Aorta (tissue), 5 donors: ENCODE data around the gene CGB7. TPM values are rescaled to one million over a fixed set of nuclear protein-coding genes. Genes with fewer than 3 reads are reported as not detected.

Experiments used
- ATAC-seq: fragments of 200-7000 bp; cut with Tn5 transposase; one replicate; pipeline ENCODE4 v1.9.1; 2022; ENCODE audit warnings: moderate library complexity; ENCODE audit not compliant: low FRiP score
- DNase-seq, 2 donors: peaks; one replicate each; pipeline ENCODE4 v3.0.0-alpha.2; 2020
- H3K27ac ChIP-seq, 2 donors: one replicate each; pipeline ENCODE4 v1.5.1; 2013; ENCODE audit warnings: low read length in 2 of 2, mild to moderate bottlenecking in 2 of 2, moderate library complexity in 2 of 2, control low read depth in 1 of 2, inconsistent platforms in 1 of 2, low read depth in 1 of 2
- H3K27me3 ChIP-seq, 2 donors: one replicate each; pipeline ENCODE4 v1.6.1; 2013; ENCODE audit warnings: control low read depth in 1 of 2, low read length in 1 of 2, mild to moderate bottlenecking in 1 of 2, moderate library complexity in 1 of 2; ENCODE audit not compliant: insufficient read depth in 2 of 2, control insufficient read depth in 1 of 2
- H3K36me3 ChIP-seq, 2 donors: one replicate each; pipeline ENCODE4 v1.6.1; 2013; ENCODE audit warnings: control low read depth in 1 of 2, low read length in 1 of 2, mild to moderate bottlenecking in 1 of 2; ENCODE audit not compliant: insufficient read depth in 2 of 2, control insufficient read depth in 1 of 2
- H3K4me1 ChIP-seq, 2 donors: one replicate each; pipeline ENCODE4 v1.6.1; 2013; ENCODE audit warnings: low read length in 2 of 2, control low read depth in 1 of 2, mild to moderate bottlenecking in 1 of 2, moderate library complexity in 1 of 2; ENCODE audit not compliant: insufficient read depth in 2 of 2, control insufficient read depth in 1 of 2
- H3K4me3 ChIP-seq, 2 donors: one replicate each; pipeline ENCODE4 v1.5.1; 2013; ENCODE audit warnings: low read length in 2 of 2, control low read depth in 1 of 2, mild to moderate bottlenecking in 1 of 2
- H3K9me3 ChIP-seq: one replicate; pipeline ENCODE4 v1.6.1; 2013; ENCODE audit warnings: mild to moderate bottlenecking, low read length; ENCODE audit not compliant: control insufficient read depth
- WGBS, 2 donors: extraction: QIAGEN DNeasy Blood & Tissue Kit; methylation state at CpG; one replicate each; pipeline ENCODE4 v1.1.7; 2013; 5-methylcytosine and 5-hydroxymethylcytosine counted together
- intact Hi-C, 2 donors: fragments of 100-400 bp; cut with DNase I; formaldehyde crosslinking; loops; one replicate each; pipeline versions ENCODE4 v1.14.2 to v1.15.0; 2022
- microRNA-seq, 2 donors: library from miRNA; unstranded; fragments of <30 nt; microRNA quantifications; one replicate each; pipeline ENCODE4 v1.2.0, GENCODE V29; 2020
- polyA plus RNA-seq, 2 donors: library from polyadenylated mRNA; stranded (reverse); fragments of 200-250 nt; gene quantifications; one replicate each; pipeline ENCODE4 v1.2.3, GENCODE V29; 2013
- total RNA-seq, 2 donors: library from RNA; stranded (reverse); fragmentation: NEBNext Ultra II Directional; extraction: Animal tissue kit (Norgen Biotek cat#: 25700); gene quantifications; one replicate each; pipeline ENCODE4 v1.2.1, GENCODE V29; 2021
- donor health status: healthy with polysubstance abuse.
- donor health status: Bipolar disorder and iron deficiency.
- donor health status: DM: no; HTN: no; CAD: no.
- donor health status: DM: no; HTN: no; CAD: no.
- donor health status: DM: yes; HTN: yes; CAD: no.

Gene CGB7
- total and polyA plus RNA-seq, 4 donors, result not detected

- intact Hi-C loops, result no loop called here
These were observed 52.5 kb downstream of the CGB7 start for GRCh38 chr19:49004964-49005614.

More at GRCh38 chr19:49004964-49005614, 52.5 kb downstream of the CGB7 start:
- Histone ChIP-seq H3K4me1 (no peaks in the 10 kb centered on the region), H3K27me3 (no peaks in the 10 kb centered on the region), H3K36me3 (peaks cover 4 to 9% of the 10 kb centered on the region in 2 donors), H3K9me3 (no peaks in the 10 kb centered on the region), H3K27ac (no peak overlapping the region), H3K4me3 (no peak overlapping the region)
- ATAC-seq (no peak), DNase-seq (no peak)
- WGBS, 2 donors, result 93 to 94% methylated on average over 7 of the region's 7 CpGs

Small RNAs within 50 kb of the gene (microRNA-seq; reads per million reads assigned to microRNA genes)
- 0 reads per million in 2 donors for gene MIR6798

Other genes starting within 250 kb of the CGB7 start
- 10 to 100 TPM; 22.4 to 29.5 TPM for gene BCAT2, start 246.7 kb downstream of the CGB7 start, total RNA-seq
- 10 to 100 TPM; 22.5 to 61.6 TPM for gene BCAT2, start 246.7 kb downstream of the CGB7 start, polyA plus RNA-seq
- gene HSD17B14, start 221.3 kb downstream of the CGB7 start, total RNA-seq, result 10 to 100 TPM; 13.7 to 16.1 TPM
- 10 to 100 TPM; 14.3 to 18.9 TPM for gene HSD17B14, start 221.3 kb downstream of the CGB7 start, polyA plus RNA-seq
- gene PLEKHA4, start 189.1 kb downstream of the CGB7 start, total RNA-seq, result 10 to 100 TPM; 94.9 to 97.2 TPM
- 100 to 1,000 TPM; 193 to 223 TPM for gene PLEKHA4, start 189.1 kb downstream of the CGB7 start, polyA plus RNA-seq
- 100 to 1,000 TPM in 1 of 2 donors, 10 to 100 TPM in 1; 57.2 to 182 TPM for gene PPP1R15A, start 185.3 kb downstream of the CGB7 start, total RNA-seq
- gene PPP1R15A, start 185.3 kb downstream of the CGB7 start, polyA plus RNA-seq, result 10 to 100 TPM; 64.9 to 95.4 TPM
- 1 to 10 TPM in 1 of 2 donors, under 1 TPM in 1; 0.84 to 1.3 TPM for gene TULP2, start 159.0 kb downstream of the CGB7 start, total RNA-seq
- gene TULP2, start 159.0 kb downstream of the CGB7 start, polyA plus RNA-seq, result not detected
- 100 to 1,000 TPM; 276 to 380 TPM for gene NUCB1, start 157.4 kb downstream of the CGB7 start, total RNA-seq
- gene NUCB1, start 157.4 kb downstream of the CGB7 start, polyA plus RNA-seq, result 100 to 1,000 TPM in 1 of 2 donors, 10 to 100 TPM in 1; 82.9 to 375 TPM
- gene DHDH, start 124.0 kb downstream of the CGB7 start, total RNA-seq, result under 1 TPM in 1 of 2 donors, not detected in 1; 0.84 TPM
- 1 to 10 TPM in 1 of 2 donors, not detected in 1; 1.3 TPM for gene DHDH, start 124.0 kb downstream of the CGB7 start, polyA plus RNA-seq
- 10 to 100 TPM; 69.6 to 79.9 TPM for gene BAX, start 102.9 kb downstream of the CGB7 start, total RNA-seq
- gene BAX, start 102.9 kb downstream of the CGB7 start, polyA plus RNA-seq, result 10 to 100 TPM; 81.4 to 83.9 TPM
- gene FTL, start 92.4 kb downstream of the CGB7 start, total RNA-seq, result 1,000 to 10,000 TPM; 3,184 to 3,823 TPM
- over 10,000 TPM in 1 of 2 donors, 1,000 to 10,000 TPM in 1; 6,798 to 17,889 TPM for gene FTL, start 92.4 kb downstream of the CGB7 start, polyA plus RNA-seq
- gene GYS1, start 64.4 kb downstream of the CGB7 start, total RNA-seq, result 10 to 100 TPM; 47.5 to 61.9 TPM
- 10 to 100 TPM; 21.5 to 31.7 TPM for gene GYS1, start 64.4 kb downstream of the CGB7 start, polyA plus RNA-seq
- 10 to 100 TPM; 28.9 to 42.1 TPM for gene RUVBL2, start 63.9 kb downstream of the CGB7 start, total RNA-seq
- gene RUVBL2, start 63.9 kb downstream of the CGB7 start, polyA plus RNA-seq, result 10 to 100 TPM; 34.6 to 62.2 TPM
- under 1 TPM in 1 of 2 donors, not detected in 1; 0.84 TPM for gene LHB, start 40.7 kb downstream of the CGB7 start, total RNA-seq
- 1 to 10 TPM; 1.8 to 2.2 TPM for gene LHB, start 40.7 kb downstream of the CGB7 start, polyA plus RNA-seq
- gene CGB3, start 33.4 kb downstream of the CGB7 start, total RNA-seq, result not detected
- not detected for gene CGB3, start 33.4 kb downstream of the CGB7 start, polyA plus RNA-seq
- not detected for gene CGB2, start 25.9 kb downstream of the CGB7 start, total RNA-seq
- gene CGB2, start 25.9 kb downstream of the CGB7 start, polyA plus RNA-seq, result 1 to 10 TPM in 1 of 2 donors, not detected in 1; 1.1 TPM
- gene CGB1, start 20.9 kb downstream of the CGB7 start, total RNA-seq, result not detected
- gene CGB1, start 20.9 kb downstream of the CGB7 start, polyA plus RNA-seq, result not detected
- gene CGB5, start 13.9 kb downstream of the CGB7 start, total RNA-seq, result not detected
- gene CGB5, start 13.9 kb downstream of the CGB7 start, polyA plus RNA-seq, result not detected
- not detected for gene CGB8, start 8.6 kb downstream of the CGB7 start, total RNA-seq
- gene CGB8, start 8.6 kb downstream of the CGB7 start, polyA plus RNA-seq, result not detected
- gene NTF4, start 7.1 kb upstream of the CGB7 start, total RNA-seq, result not detected
- gene NTF4, start 7.1 kb upstream of the CGB7 start, polyA plus RNA-seq, result not detected
- not detected for gene KCNA7, start 14.9 kb upstream of the CGB7 start, total RNA-seq
- gene KCNA7, start 14.9 kb upstream of the CGB7 start, polyA plus RNA-seq, result not detected
- 100 to 1,000 TPM; 170 to 249 TPM for gene SNRNP70, start 27.7 kb upstream of the CGB7 start, total RNA-seq
- 100 to 1,000 TPM in 1 of 2 donors, 10 to 100 TPM in 1; 54.5 to 694 TPM for gene SNRNP70, start 27.7 kb upstream of the CGB7 start, polyA plus RNA-seq
- gene LIN7B, start 56.6 kb upstream of the CGB7 start, total RNA-seq, result 1 to 10 TPM; 8.4 to 9.7 TPM
- 10 to 100 TPM in 1 of 2 donors, 1 to 10 TPM in 1; 7.6 to 24.1 TPM for gene LIN7B, start 56.6 kb upstream of the CGB7 start, polyA plus RNA-seq
- under 1 TPM; 0.49 to 0.72 TPM for gene C19orf73, start 61.4 kb upstream of the CGB7 start, total RNA-seq
- 1 to 10 TPM; 1.0 to 5.4 TPM for gene C19orf73, start 61.4 kb upstream of the CGB7 start, polyA plus RNA-seq
- gene PPFIA3, start 61.8 kb upstream of the CGB7 start, total RNA-seq, result 1 to 10 TPM; 4.2 to 8.0 TPM
- 1 to 10 TPM; 2.0 to 4.1 TPM for gene PPFIA3, start 61.8 kb upstream of the CGB7 start, polyA plus RNA-seq
- 1 to 10 TPM; 2.5 to 4.8 TPM for gene HRC, start 97.6 kb upstream of the CGB7 start, total RNA-seq
- 1 to 10 TPM in 1 of 2 donors, under 1 TPM in 1; 0.74 to 9.3 TPM for gene HRC, start 97.6 kb upstream of the CGB7 start, polyA plus RNA-seq
- 10 to 100 TPM; 41.9 to 57.1 TPM for gene TRPM4, start 100.0 kb upstream of the CGB7 start, total RNA-seq
- 10 to 100 TPM; 21.3 to 59.1 TPM for gene TRPM4, start 100.0 kb upstream of the CGB7 start, polyA plus RNA-seq